ENCODE measurements around the gene ANAPC10. TPM values are rescaled to one million over a fixed set of nuclear protein-coding genes. Genes with fewer than 3 reads are reported as not detected.

Gene ANAPC10
- polyA plus RNA-seq, 1 of the 3 experiments (the other 2 are of a cell fraction), result 19.1 TPM

DNA sequence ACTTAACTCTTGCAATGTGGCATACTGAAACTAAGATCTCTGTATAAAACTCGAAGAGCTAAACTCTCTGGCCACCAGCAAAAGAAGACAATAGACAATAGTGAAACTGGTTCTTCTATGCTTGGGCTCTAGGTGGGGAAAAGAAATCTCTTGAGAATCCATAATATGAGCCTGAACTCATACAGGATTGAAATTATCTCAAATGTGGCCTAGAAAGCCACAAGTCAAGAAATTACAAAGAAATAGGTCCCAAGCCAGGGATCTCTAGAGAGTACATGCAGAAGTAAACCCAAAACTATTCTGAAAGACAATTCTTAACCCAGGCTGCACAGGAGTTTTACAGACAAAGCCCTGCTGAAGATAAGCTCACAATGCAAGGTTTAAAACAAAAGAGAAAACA is 127.4 kb downstream of the ANAPC10 start:
- no peak overlapping the region for H3K27ac ChIP-seq (ENCODE audit: low read depth in 2 of 2, low read length in 1 of 2)
- 11% methylated on average over 1 of the region's 1 CpG for WGBS (ENCODE audit: low lambda C conversion rate)
- H3K27me3 ChIP-seq (ENCODE audit: insufficient read depth), result no peaks in the 10 kb centered on the region
- no peaks in the 10 kb centered on the region for H3K4me1 ChIP-seq (ENCODE audit: control insufficient read depth in 1 of 2, insufficient read depth in 2 of 2, low read depth in 1 of 2, low read length in 1 of 2)
- H3K4me2 ChIP-seq, result peak overlapping the region; percentile 3; the same call in 1 of the 2 replicates
- no peaks in the 10 kb centered on the region for H4K20me1 ChIP-seq (ENCODE audit: insufficient read depth)
- H3K4me3 ChIP-seq (ENCODE audit: low read depth in 2 of 2, low read length in 1 of 2), result no peak overlapping the region
- H3K9me2 ChIP-seq, result no peaks in the 10 kb centered on the region
- ChIA-PET CTCF (no interaction called here), POLR2A (no interaction called here)
- no peaks in the 10 kb centered on the region for H3K79me2 ChIP-seq (ENCODE audit: insufficient read depth)
- DNase-seq, result no peak
- no peaks in the 10 kb centered on the region for H3F3A ChIP-seq (replicated peaks; ENCODE audit: insufficient read depth)
- TF ChIP-seq, protein P1, sequence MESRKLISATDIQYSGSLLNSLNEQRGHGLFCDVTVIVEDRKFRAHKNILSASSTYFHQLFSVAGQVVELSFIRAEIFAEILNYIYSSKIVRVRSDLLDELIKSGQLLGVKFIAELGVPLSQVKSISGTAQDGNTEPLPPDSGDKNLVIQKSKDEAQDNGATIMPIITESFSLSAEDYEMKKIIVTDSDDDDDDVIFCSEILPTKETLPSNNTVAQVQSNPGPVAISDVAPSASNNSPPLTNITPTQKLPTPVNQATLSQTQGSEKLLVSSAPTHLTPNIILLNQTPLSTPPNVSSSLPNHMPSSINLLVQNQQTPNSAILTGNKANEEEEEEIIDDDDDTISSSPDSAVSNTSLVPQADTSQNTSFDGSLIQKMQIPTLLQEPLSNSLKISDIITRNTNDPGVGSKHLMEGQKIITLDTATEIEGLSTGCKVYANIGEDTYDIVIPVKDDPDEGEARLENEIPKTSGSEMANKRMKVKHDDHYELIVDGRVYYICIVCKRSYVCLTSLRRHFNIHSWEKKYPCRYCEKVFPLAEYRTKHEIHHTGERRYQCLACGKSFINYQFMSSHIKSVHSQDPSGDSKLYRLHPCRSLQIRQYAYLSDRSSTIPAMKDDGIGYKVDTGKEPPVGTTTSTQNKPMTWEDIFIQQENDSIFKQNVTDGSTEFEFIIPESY (IDR thresholded peaks at IDR 0.05; ENCODE audit: borderline replicate concordance, low read depth), result no peak
- TF ChIP-seq SIN3A (IDR thresholded peaks at IDR 0.05; ENCODE audit: borderline replicate concordance, low read depth, low read length), result no peak
- no peak for TF ChIP-seq POLR2AphosphoS5 (IDR thresholded peaks at IDR 0.05; ENCODE audit: low read depth, low read length)
- TF ChIP-seq RXRA (IDR thresholded peaks at IDR 0.05; ENCODE audit: borderline replicate concordance, low read depth), result no peak
- no peak for TF ChIP-seq MXI1 (IDR thresholded peaks at IDR 0.05; ENCODE audit: low read depth, low read length)
- no peak for TF ChIP-seq GABPA (IDR thresholded peaks at IDR 0.05; ENCODE audit: low read depth)
- H3K9me3 ChIP-seq, result peaks cover 7% of the 10 kb centered on the region; the same call in 1 of the 2 replicates
- no peaks in the 10 kb centered on the region for H3K36me3 ChIP-seq (replicated peaks in 1 of 2; ENCODE audit: control insufficient read depth in 1 of 2, insufficient read depth in 2 of 2, low read length in 1 of 2)
- H2AFZ ChIP-seq (ENCODE audit: low read depth), result no peak overlapping the region
- no peak overlapping the region for H3K9ac ChIP-seq

DNA sequence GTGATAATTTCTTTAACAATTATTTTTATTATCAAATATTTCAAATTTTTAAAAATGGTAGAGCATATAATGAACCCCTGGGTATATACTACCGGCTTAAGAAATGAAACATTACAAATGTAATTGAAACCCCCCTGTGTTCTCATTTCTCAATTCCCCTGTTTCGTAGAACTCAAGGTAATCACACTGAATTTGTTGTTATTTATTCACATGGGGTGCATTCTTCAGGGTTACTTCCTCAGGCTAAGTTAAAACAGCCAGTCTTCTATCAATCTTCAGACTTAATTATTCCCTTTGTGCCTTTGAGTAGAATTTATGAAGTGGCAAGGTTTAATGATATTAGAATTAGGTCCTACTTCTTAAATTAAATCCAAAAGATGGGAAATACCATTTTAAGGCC is 128.2 kb downstream of the ANAPC10 start:
- TF ChIP-seq RXRA (IDR thresholded peaks at IDR 0.05; ENCODE audit: borderline replicate concordance, low read depth), result no peak
- TF ChIP-seq RFX5 (IDR thresholded peaks at IDR 0.05; ENCODE audit: low read length), result no peak
- no peak overlapping the region for H3K27ac ChIP-seq (ENCODE audit: low read depth in 2 of 2, low read length in 1 of 2)
- H3K9me2 ChIP-seq, result no peaks in the 10 kb centered on the region
- no peaks in the 10 kb centered on the region for H4K20me1 ChIP-seq (ENCODE audit: insufficient read depth)
- no peaks in the 10 kb centered on the region for H3K36me3 ChIP-seq (replicated peaks in 1 of 2; ENCODE audit: control insufficient read depth in 1 of 2, insufficient read depth in 2 of 2, low read length in 1 of 2)
- ChIA-PET CTCF (no interaction called here), POLR2A (no interaction called here)
- no peaks in the 10 kb centered on the region for H3K79me2 ChIP-seq (ENCODE audit: insufficient read depth)
- no peak overlapping the region for H3K9ac ChIP-seq
- H3K4me1 ChIP-seq (ENCODE audit: control insufficient read depth in 1 of 2, insufficient read depth in 2 of 2, low read depth in 1 of 2, low read length in 1 of 2), result no peaks in the 10 kb centered on the region
- no peak overlapping the region for H2AFZ ChIP-seq (ENCODE audit: low read depth)
- H3K9me3 ChIP-seq, result peaks cover 7% of the 10 kb centered on the region; the same call in 1 of the 2 replicates
- H3F3A ChIP-seq (replicated peaks; ENCODE audit: insufficient read depth), result no peaks in the 10 kb centered on the region
- H3K4me3 ChIP-seq (ENCODE audit: low read depth in 2 of 2, low read length in 1 of 2), result no peak overlapping the region
- no peak for DNase-seq
- 43% methylated on average over 2 of the region's 2 CpGs for WGBS (ENCODE audit: low lambda C conversion rate)
- no peaks in the 10 kb centered on the region for H3K27me3 ChIP-seq (ENCODE audit: insufficient read depth)
- H3K4me2 ChIP-seq, result no peak overlapping the region

DNA sequence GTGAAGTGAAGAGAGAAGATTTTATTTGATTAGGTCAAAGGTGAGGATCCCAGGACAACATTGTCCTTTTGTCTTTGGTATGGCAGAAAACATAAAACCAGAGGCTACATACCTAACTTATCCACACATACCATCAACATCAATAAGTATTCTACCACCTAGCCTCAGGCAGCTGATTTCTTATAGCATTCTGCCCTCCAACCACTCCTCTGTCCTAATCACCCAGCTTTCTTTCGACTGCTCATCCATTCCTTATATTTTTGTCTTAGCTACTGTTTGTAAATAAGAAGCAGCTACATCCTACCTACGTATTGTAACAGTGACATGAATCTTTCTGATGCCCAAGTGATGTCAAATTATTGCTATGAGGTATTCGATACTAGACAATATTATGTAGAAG is 129.4 kb downstream of the ANAPC10 start:
- H3K27ac ChIP-seq (ENCODE audit: low read depth in 2 of 2, low read length in 1 of 2), result no peak overlapping the region
- no peaks in the 10 kb centered on the region for H3K36me3 ChIP-seq (replicated peaks in 1 of 2; ENCODE audit: control insufficient read depth in 1 of 2, insufficient read depth in 2 of 2, low read length in 1 of 2)
- H3F3A ChIP-seq (replicated peaks; ENCODE audit: insufficient read depth), result no peaks in the 10 kb centered on the region
- H3K9me3 ChIP-seq, result peaks cover 7% of the 10 kb centered on the region; the same call in 1 of the 2 replicates
- ChIA-PET CTCF (no interaction called here), POLR2A (no interaction called here)
- no peaks in the 10 kb centered on the region for H3K79me2 ChIP-seq (ENCODE audit: insufficient read depth)
- H3K4me1 ChIP-seq (ENCODE audit: control insufficient read depth in 1 of 2, insufficient read depth in 2 of 2, low read depth in 1 of 2, low read length in 1 of 2), result no peaks in the 10 kb centered on the region
- 45% methylated on average over 3 of the region's 3 CpGs for WGBS (ENCODE audit: low lambda C conversion rate)
- no peak overlapping the region for H3K9ac ChIP-seq
- H3K4me2 ChIP-seq, result no peak overlapping the region
- no peaks in the 10 kb centered on the region for H3K27me3 ChIP-seq (ENCODE audit: insufficient read depth)
- no peak for DNase-seq
- H4K20me1 ChIP-seq (ENCODE audit: insufficient read depth), result no peaks in the 10 kb centered on the region
- no peak overlapping the region for H2AFZ ChIP-seq (ENCODE audit: low read depth)
- H3K9me2 ChIP-seq, result no peaks in the 10 kb centered on the region
- no peak overlapping the region for H3K4me3 ChIP-seq (ENCODE audit: low read depth in 2 of 2, low read length in 1 of 2)
- TF ChIP-seq SMC3 (IDR thresholded peaks at IDR 0.05; ENCODE audit: low read depth, low read length) (no peak), POLR2AphosphoS5 (IDR thresholded peaks at IDR 0.05; ENCODE audit: low read depth, low read length) (no peak), EZH2phosphoT487 (IDR thresholded peaks at IDR 0.05; ENCODE audit: borderline replicate concordance, low read depth) (no peak), RFX5 (IDR thresholded peaks at IDR 0.05; ENCODE audit: low read length) (no peak), NRF1 (IDR thresholded peaks at IDR 0.05; ENCODE audit: low read depth, low read length) (no peak), SIN3A (IDR thresholded peaks at IDR 0.05; ENCODE audit: borderline replicate concordance, low read depth, low read length) (no peak), YY1 (IDR thresholded peaks at IDR 0.05; ENCODE audit: low read depth) (no peak), NFIC (IDR thresholded peaks at IDR 0.05; ENCODE audit: borderline replicate concordance) (no peak), GATA2 (CRISPR knock-in tag; IDR thresholded peaks at IDR 0.05) (no peak), RAD21 (IDR thresholded peaks at IDR 0.05; ENCODE audit: low read length) (no peak), FOXJ3 (CRISPR knock-in tag; IDR thresholded peaks at IDR 0.05) (no peak), JUND (IDR thresholded peaks at IDR 0.05) (no peak)
- TF ChIP-seq, protein P2, sequence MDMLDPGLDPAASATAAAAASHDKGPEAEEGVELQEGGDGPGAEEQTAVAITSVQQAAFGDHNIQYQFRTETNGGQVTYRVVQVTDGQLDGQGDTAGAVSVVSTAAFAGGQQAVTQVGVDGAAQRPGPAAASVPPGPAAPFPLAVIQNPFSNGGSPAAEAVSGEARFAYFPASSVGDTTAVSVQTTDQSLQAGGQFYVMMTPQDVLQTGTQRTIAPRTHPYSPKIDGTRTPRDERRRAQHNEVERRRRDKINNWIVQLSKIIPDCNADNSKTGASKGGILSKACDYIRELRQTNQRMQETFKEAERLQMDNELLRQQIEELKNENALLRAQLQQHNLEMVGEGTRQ (IDR thresholded peaks at IDR 0.05; ENCODE audit: borderline replicate concordance, low read depth, low read length), result no peak
- TF ChIP-seq, protein P3, sequence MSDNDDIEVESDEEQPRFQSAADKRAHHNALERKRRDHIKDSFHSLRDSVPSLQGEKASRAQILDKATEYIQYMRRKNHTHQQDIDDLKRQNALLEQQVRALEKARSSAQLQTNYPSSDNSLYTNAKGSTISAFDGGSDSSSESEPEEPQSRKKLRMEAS (IDR thresholded peaks at IDR 0.05; ENCODE audit: low read depth), result no peak
- TF ChIP-seq, protein P4, sequence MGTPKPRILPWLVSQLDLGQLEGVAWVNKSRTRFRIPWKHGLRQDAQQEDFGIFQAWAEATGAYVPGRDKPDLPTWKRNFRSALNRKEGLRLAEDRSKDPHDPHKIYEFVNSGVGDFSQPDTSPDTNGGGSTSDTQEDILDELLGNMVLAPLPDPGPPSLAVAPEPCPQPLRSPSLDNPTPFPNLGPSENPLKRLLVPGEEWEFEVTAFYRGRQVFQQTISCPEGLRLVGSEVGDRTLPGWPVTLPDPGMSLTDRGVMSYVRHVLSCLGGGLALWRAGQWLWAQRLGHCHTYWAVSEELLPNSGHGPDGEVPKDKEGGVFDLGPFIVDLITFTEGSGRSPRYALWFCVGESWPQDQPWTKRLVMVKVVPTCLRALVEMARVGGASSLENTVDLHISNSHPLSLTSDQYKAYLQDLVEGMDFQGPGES (IDR thresholded peaks at IDR 0.05; ENCODE audit: low read depth, low read length), result no peak

Measured in SK-N-SH (cell line).